ENCODE measurements around the gene FBXL5.

DNA sequence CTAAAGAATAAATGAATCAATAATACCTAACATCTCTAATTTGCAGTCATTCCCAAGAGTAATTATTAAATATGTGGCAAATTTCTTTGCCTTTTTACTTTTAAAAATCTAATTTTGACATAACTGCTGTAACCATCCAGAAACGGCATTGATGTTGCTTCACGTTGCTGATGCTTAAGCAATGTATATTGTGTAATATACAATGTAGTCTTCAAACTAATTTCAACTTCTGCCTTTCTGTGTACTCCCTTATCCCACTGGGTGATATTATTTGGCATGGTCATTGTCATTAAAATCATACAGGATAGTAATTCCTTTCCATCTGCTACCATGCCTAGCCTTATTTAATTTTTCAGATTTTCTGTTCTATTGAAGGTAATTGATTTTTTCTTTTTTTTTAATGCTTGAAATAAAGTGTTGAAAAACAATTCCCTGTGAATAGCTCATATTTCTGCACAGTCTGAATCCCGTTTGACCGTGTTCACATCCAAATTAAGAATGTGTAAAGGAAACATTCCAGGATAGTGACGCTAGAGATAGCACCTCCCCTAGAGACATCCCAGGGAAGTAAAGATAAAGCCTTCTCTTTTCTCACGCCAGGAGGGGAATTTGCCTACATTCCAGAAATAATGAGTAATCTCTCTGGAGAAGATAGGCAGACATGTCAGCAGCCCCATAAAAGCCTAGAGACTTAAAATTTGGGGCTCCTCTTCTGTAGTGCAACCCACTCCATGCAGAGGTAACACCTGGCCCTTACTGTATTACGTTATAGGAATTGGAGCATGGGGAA is 35.1 kb upstream of the FBXL5 start:
- TF ChIP-seq ZNF746 (CRISPR knock-in tag; IDR thresholded peaks at IDR 0.05) (no peak), NR2F6 (IDR thresholded peaks at IDR 0.05) (no peak), NR2F6 (CRISPR knock-in tag; IDR thresholded peaks at IDR 0.05) (no peak), THAP11 (CRISPR knock-in tag; IDR thresholded peaks at IDR 0.05) (no peak), ZNF317 (CRISPR knock-in tag; IDR thresholded peaks at IDR 0.05) (no peak), RELA (CRISPR knock-in tag; IDR thresholded peaks at IDR 0.05) (no peak), KAT2B (IDR thresholded peaks at IDR 0.05; ENCODE audit: borderline replicate concordance, low read depth, low read length) (no peak)
- TF ChIP-seq, protein P1, sequence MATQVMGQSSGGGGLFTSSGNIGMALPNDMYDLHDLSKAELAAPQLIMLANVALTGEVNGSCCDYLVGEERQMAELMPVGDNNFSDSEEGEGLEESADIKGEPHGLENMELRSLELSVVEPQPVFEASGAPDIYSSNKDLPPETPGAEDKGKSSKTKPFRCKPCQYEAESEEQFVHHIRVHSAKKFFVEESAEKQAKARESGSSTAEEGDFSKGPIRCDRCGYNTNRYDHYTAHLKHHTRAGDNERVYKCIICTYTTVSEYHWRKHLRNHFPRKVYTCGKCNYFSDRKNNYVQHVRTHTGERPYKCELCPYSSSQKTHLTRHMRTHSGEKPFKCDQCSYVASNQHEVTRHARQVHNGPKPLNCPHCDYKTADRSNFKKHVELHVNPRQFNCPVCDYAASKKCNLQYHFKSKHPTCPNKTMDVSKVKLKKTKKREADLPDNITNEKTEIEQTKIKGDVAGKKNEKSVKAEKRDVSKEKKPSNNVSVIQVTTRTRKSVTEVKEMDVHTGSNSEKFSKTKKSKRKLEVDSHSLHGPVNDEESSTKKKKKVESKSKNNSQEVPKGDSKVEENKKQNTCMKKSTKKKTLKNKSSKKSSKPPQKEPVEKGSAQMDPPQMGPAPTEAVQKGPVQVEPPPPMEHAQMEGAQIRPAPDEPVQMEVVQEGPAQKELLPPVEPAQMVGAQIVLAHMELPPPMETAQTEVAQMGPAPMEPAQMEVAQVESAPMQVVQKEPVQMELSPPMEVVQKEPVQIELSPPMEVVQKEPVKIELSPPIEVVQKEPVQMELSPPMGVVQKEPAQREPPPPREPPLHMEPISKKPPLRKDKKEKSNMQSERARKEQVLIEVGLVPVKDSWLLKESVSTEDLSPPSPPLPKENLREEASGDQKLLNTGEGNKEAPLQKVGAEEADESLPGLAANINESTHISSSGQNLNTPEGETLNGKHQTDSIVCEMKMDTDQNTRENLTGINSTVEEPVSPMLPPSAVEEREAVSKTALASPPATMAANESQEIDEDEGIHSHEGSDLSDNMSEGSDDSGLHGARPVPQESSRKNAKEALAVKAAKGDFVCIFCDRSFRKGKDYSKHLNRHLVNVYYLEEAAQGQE (IDR thresholded peaks at IDR 0.05; ENCODE audit: borderline replicate concordance in 1 of 2, low read depth in 1 of 2, low read length in 2 of 2) = no peak
